ENCODE results near the gene BAAT. TPM values are rescaled to one million over a fixed set of nuclear protein-coding genes. Genes with fewer than 3 reads are reported as not detected.

The BAAT gene
- total RNA-seq, 1 donor from 2014 or later: not detected

GRCh38 chr9:101323129-101323528 is 61.7 kb downstream of the BAAT start:
- DNase-seq (ENCODE audit: low spot score): no peak
- no peaks in the 10 kb centered on the region for H3K36me3 Mint-ChIP-seq (ENCODE audit: low read depth)
- H3K27ac Mint-ChIP-seq: no peak overlapping the region
- H3K27me3 Mint-ChIP-seq (ENCODE audit: low read depth): peaks cover 2% of the 10 kb centered on the region
- no peak overlapping the region for H3K4me3 Mint-ChIP-seq (ENCODE audit: low read depth)
- no peaks in the 10 kb centered on the region for H3K4me1 Mint-ChIP-seq (ENCODE audit: low read depth)
- intact Hi-C loops (cut with micrococcal nuclease): no loop called here
- no peaks in the 10 kb centered on the region for H3K9me3 Mint-ChIP-seq

GRCh38 chr9:101317735-101318134 is 67.1 kb downstream of the BAAT start:
- Mint-ChIP-seq H3K9me3 (no peaks in the 10 kb centered on the region), H3K27me3 (ENCODE audit: low read depth) (no peaks in the 10 kb centered on the region), H3K4me1 (ENCODE audit: low read depth) (no peaks in the 10 kb centered on the region), H3K27ac (no peak overlapping the region), H3K4me3 (ENCODE audit: low read depth) (no peak overlapping the region), H3K36me3 (ENCODE audit: low read depth) (no peaks in the 10 kb centered on the region)
- intact Hi-C loops (cut with micrococcal nuclease): no loop called here
- no peak for DNase-seq (ENCODE audit: low spot score)

GRCh38 chr9:101315112-101315450 is 69.7 kb downstream of the BAAT start:
- Mint-ChIP-seq H3K4me3 (ENCODE audit: low read depth) (no peak overlapping the region), H3K4me1 (ENCODE audit: low read depth) (no peaks in the 10 kb centered on the region), H3K9me3 (no peaks in the 10 kb centered on the region), H3K27ac (no peak overlapping the region), H3K36me3 (ENCODE audit: low read depth) (no peaks in the 10 kb centered on the region), H3K27me3 (ENCODE audit: low read depth) (no peaks in the 10 kb centered on the region)
- no peak for DNase-seq (ENCODE audit: low spot score)
- intact Hi-C loops (cut with micrococcal nuclease): no loop called here

GRCh38 chr9:101312661-101313060 is 72.1 kb downstream of the BAAT start:
- Mint-ChIP-seq H3K4me1 (ENCODE audit: low read depth) (no peaks in the 10 kb centered on the region), H3K27ac (no peak overlapping the region), H3K27me3 (ENCODE audit: low read depth) (no peaks in the 10 kb centered on the region), H3K36me3 (ENCODE audit: low read depth) (no peaks in the 10 kb centered on the region), H3K4me3 (ENCODE audit: low read depth) (no peak overlapping the region), H3K9me3 (no peaks in the 10 kb centered on the region)
- intact Hi-C loops (cut with micrococcal nuclease): loop anchor here (5.0 kb wide), 2 partner anchors 195 to 710 kb away; no protein-coding TSS in a partner anchor
- no peak for DNase-seq (ENCODE audit: low spot score)

DNA sequence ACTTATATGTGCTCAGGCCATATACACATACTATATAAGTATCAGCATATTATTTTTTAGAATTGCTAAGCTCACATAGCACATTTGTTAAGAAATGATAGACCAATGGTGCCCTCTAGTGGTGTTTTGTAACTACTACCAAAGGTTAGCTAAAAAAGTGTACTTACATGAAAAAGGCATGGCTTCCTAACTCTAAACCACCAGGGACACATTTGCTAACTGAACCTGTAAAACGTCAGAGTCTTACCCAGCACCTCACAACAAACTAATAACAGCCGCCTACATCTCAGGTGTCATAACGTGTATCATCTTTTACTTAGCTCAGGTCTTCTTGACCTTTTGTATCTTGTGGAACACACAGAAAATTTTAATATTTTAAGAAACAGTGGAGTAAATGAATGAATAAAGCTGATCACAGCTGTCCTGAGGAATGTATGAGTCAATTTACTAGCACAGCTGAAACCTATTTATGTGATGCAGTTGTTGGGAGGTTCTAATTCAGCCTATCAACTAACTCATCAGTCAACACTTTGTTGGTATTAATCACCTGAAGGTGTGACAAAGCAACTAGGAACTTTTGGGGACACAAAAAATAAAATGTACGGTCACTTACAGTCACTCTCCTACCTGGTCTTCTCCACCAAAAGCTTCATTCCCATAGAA is 72.9 kb downstream of the BAAT start:
- H3K27me3 Mint-ChIP-seq (ENCODE audit: low read depth): no peaks in the 10 kb centered on the region
- no peak overlapping the region for H3K27ac Mint-ChIP-seq
- no peak overlapping the region for H3K4me3 Mint-ChIP-seq (ENCODE audit: low read depth)
- no peaks in the 10 kb centered on the region for H3K36me3 Mint-ChIP-seq (ENCODE audit: low read depth)
- intact Hi-C loops (cut with micrococcal nuclease): loop anchor here (2.0 to 5.0 kb wide), 3 partner anchors 195 to 710 kb away; no protein-coding TSS in a partner anchor
- H3K4me1 Mint-ChIP-seq (ENCODE audit: low read depth): no peaks in the 10 kb centered on the region
- no peaks in the 10 kb centered on the region for H3K9me3 Mint-ChIP-seq
- DNase-seq (ENCODE audit: low spot score): no peak

- Mint-ChIP-seq H3K27me3 (ENCODE audit: low read depth) (peaks cover 2% of the 10 kb centered on the region), H3K9me3 (no peaks in the 10 kb centered on the region), H3K27ac (no peak overlapping the region), H3K36me3 (ENCODE audit: low read depth) (no peaks in the 10 kb centered on the region), H3K4me3 (ENCODE audit: low read depth) (no peak overlapping the region), H3K4me1 (ENCODE audit: low read depth) (no peaks in the 10 kb centered on the region)
- DNase-seq (ENCODE audit: low spot score): no peak
- intact Hi-C loops (cut with micrococcal nuclease): loop anchor here (2.0 to 5.0 kb wide), 3 partner anchors 194 to 709 kb away; no protein-coding TSS in a partner anchor
These were observed 73.6 kb downstream of the BAAT start for GRCh38 chr9:101311191-101311590.

Other genes with a start within 250 kb of the BAAT start
- 14.2 and 14.8 TPM in 2 replicates for gene MRPL50, start 13.6 kb upstream of the BAAT start, total RNA-seq
- gene ZNF189, start 13.8 kb upstream of the BAAT start, total RNA-seq: 10.6 and 11.0 TPM in 2 replicates
- not detected in 2 replicates for gene ALDOB, start 50.8 kb upstream of the BAAT start, total RNA-seq
- 34.8 and 37.2 TPM in 2 replicates for gene RNF20, start 148.8 kb upstream of the BAAT start, total RNA-seq
- gene PPP3R2, start 210.0 kb upstream of the BAAT start, total RNA-seq: not detected in 2 replicates